Heart left ventricle (tissue), 16 donors: Measurements from ENCODE around the gene DSCAML1. TPM values are rescaled to one million over a fixed set of nuclear protein-coding genes. Genes with fewer than 3 reads are reported as not detected.

Experiments used
- ATAC-seq, 4 donors: fragments of 200-7000 bp; cut with Tn5 transposase; one replicate each; pipeline ENCODE4 v1.9.1; 2020 to 2022; ENCODE audit warnings: moderate library complexity in 4 of 4, mild to moderate bottlenecking in 3 of 4, moderate number of reproducible peaks in 1 of 4
- DNase-seq, 5 donors: peaks; one replicate each; pipeline ENCODE4 v3.0.0-alpha.2; 2020
- H3K27ac ChIP-seq, 12 donors: fragments of 200-600 bp; sonication (generic) in 4 of 12; one replicate each; pipeline versions ENCODE4 v1.5.0 to v1.8.0; 2016 to 2022; ENCODE audit warnings: mild to moderate bottlenecking in 2 of 12
- H3K27me3 ChIP-seq, 9 donors: fragments of 200-600 bp; sonication (generic) in 2 of 9; one replicate each; pipeline versions ENCODE4 v1.5.1 to v1.8.0; 2016 to 2022; ENCODE audit warnings: mild to moderate bottlenecking in 3 of 9
- H3K36me3 ChIP-seq, 9 donors: fragments of 200-600 bp; sonication (generic) in 2 of 9; one replicate each; pipeline versions ENCODE4 v1.5.0 to v1.8.0; 2018 to 2022; ENCODE audit warnings: mild to moderate bottlenecking in 2 of 9
- H3K4me1 ChIP-seq, 12 donors: fragments of 200-600 bp; sonication (generic) in 4 of 12; one replicate each; pipeline versions ENCODE4 v1.5.0 to v1.8.0; 2016 to 2022; ENCODE audit warnings: mild to moderate bottlenecking in 3 of 12
- H3K4me3 ChIP-seq, 12 donors: fragments of 200-600 bp; sonication (generic) in 4 of 12; one replicate each; pipeline versions ENCODE4 v1.5.0 to v1.8.0; 2017 to 2022; ENCODE audit warnings: mild to moderate bottlenecking in 9 of 12, moderate library complexity in 4 of 12
- H3K9me3 ChIP-seq, 12 donors: fragments of 200-600 bp; sonication (generic) in 4 of 12; one replicate each; pipeline versions ENCODE4 v1.5.0 to v1.8.0; 2016 to 2022; ENCODE audit warnings: mild to moderate bottlenecking in 1 of 12
- POLR2A ChIP-seq, 2 donors: fragments of 450-650 bp; IDR thresholded peaks; one replicate each; pipeline ENCODE4 v1.6.1; 2017; ENCODE audit warnings: antibody characterized with exemption in 2 of 2, mild to moderate bottlenecking in 2 of 2, moderate library complexity in 2 of 2
- WGBS, 4 donors: extraction: QIAGEN DNeasy Blood & Tissue Kit in 2 of 4; methylation state at CpG; one replicate each; pipeline versions ENCODE4 v1.1.5 to v1.1.7; 2013 to 2018; 5-methylcytosine and 5-hydroxymethylcytosine counted together
- intact Hi-C, 10 donors: fragments of 100-400 bp; cut with DNase I; formaldehyde crosslinking; loops; one replicate each; pipeline versions ENCODE4 v1.11.1 to v1.14.2; 2022
- polyA plus RNA-seq, 2 donors: library from polyadenylated mRNA; stranded (reverse); fragments of 200-250 nt; gene quantifications; one replicate each; pipeline ENCODE4 v1.2.3, GENCODE V29; 2013
- total RNA-seq, 9 donors: library from RNA; depleted of rRNA in 2 of 9; stranded (reverse); fragments of >200 nt in 2 of 9; fragmentation: NEBNext Ultra II Directional in 3 of 9; extraction: Animal tissue kit (Norgen Biotek cat#: 25700) in 3 of 9; gene quantifications; one replicate each; pipeline versions ENCODE4 v1.1.0 to v1.2.4, GENCODE V29; 2016 to 2023
- TF ChIP-seq, protein P1 (sequence below), 12 donors: fragments of 200-600 bp; sonication (generic) in 4 of 12; IDR thresholded peaks; one replicate each; pipeline versions ENCODE4 v1.5.0 to v1.8.0; 2018 to 2022; ENCODE audit warnings: antibody characterized with exemption in 12 of 12, mild to moderate bottlenecking in 5 of 12
- donor health status: ischemic (EF 13 %, LVEDD 7.1; RV severe dilation, severe dysfunction).
- donor health status: healthy with polysubstance abuse.
- donor health status: DM: no; HTN: yes; CAD: no.
- donor health status: DM: no; HTN: no; CAD: no.
- donor health status: ischemic (EF 25% LVEDD 6.9; RV normal size, moderate dysfunction).
- donor health status: ischemic (EF 25% LVEDD 5.7; RV mildly dilated, moderate dysfunction).
- donor health status: healthy.
- donor health status: DM: yes; HTN: yes; CAD: no.
- donor health status: ischemic (EF 35%, LVEDD 5.7; RV mildly dilated, moderate dysfunction).
- donor health status: nonischemic (EF 11% LVEDD 7.7; RV severe dilation, severe dysfunction).
- donor health status: DM: yes; HTN: yes; CAD: no.
- donor health status: PGD.
- donor health status: ischemic (EF 29% LVEDD 5.4; RV normal size, mild dysfunction).
- donor health status: nonischemic (EF 23%, LVEDD 6.1; RV moderate dilation, normal function).

Gene DSCAML1
- total and polyA plus RNA-seq, 11 donors = 0.05 to 1.7 (median 0.76) TPM

DNA sequence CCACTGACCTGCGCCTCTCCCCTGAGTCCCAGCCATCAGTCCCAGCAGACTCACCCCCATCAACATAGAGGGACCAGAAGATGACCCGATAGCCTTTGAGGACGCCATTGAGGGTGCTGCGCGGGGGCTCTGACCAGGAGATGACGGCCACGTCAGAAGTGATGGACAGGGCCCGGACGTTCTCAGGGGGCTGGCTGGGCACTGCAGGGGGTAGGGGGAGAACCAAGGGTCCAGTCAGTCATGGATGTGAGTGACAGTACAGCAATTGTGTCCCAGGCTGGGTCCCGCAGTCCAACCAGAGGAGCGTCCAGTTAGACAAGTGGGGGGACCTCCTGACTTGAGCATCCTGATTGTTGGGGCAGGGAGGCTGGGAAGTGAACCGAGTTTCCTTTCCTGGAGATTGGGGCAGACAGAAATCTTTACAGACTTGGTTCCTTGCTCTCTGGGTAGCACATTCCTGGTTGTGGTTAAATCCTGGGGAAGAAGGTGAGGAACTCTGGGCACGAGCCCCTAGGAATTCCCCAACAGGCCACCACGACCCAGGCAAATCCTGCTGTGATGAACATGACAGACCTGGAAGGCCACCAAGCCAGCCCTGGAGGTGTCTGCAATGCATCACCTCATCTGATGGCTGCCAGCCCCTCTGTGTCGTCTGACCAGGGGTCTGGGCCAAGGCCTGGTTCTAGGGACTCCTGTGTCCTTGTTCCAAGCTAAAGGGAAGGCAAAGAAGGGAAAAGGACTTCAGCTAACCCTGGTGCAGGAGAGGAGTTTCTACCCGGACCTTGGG is 335.4 kb downstream of the DSCAML1 start:
- H3K27ac ChIP-seq = no peak overlapping the region
- H3K27me3 ChIP-seq = no peaks in the 10 kb centered on the region
- DNase-seq (no peak), ATAC-seq (no peak)
- no peaks in the 10 kb centered on the region for H3K9me3 ChIP-seq
- no peaks in the 10 kb centered on the region for H3K4me1 ChIP-seq
- WGBS, 4 donors = 89 to 91% (median 90%) methylated on average over 15 to 16 of the region's 16 CpGs
- H3K4me3 ChIP-seq = no peak overlapping the region
- H3K36me3 ChIP-seq = peaks cover 0 to 5% (median 0%) of the 10 kb centered on the region in 9 donors
- intact Hi-C loops = no loop called here
- TF ChIP-seq, protein P1, sequence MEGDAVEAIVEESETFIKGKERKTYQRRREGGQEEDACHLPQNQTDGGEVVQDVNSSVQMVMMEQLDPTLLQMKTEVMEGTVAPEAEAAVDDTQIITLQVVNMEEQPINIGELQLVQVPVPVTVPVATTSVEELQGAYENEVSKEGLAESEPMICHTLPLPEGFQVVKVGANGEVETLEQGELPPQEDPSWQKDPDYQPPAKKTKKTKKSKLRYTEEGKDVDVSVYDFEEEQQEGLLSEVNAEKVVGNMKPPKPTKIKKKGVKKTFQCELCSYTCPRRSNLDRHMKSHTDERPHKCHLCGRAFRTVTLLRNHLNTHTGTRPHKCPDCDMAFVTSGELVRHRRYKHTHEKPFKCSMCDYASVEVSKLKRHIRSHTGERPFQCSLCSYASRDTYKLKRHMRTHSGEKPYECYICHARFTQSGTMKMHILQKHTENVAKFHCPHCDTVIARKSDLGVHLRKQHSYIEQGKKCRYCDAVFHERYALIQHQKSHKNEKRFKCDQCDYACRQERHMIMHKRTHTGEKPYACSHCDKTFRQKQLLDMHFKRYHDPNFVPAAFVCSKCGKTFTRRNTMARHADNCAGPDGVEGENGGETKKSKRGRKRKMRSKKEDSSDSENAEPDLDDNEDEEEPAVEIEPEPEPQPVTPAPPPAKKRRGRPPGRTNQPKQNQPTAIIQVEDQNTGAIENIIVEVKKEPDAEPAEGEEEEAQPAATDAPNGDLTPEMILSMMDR (IDR thresholded peaks at IDR 0.05) = no peak
- no peak for TF ChIP-seq POLR2A (IDR thresholded peaks at IDR 0.05)

DNA sequence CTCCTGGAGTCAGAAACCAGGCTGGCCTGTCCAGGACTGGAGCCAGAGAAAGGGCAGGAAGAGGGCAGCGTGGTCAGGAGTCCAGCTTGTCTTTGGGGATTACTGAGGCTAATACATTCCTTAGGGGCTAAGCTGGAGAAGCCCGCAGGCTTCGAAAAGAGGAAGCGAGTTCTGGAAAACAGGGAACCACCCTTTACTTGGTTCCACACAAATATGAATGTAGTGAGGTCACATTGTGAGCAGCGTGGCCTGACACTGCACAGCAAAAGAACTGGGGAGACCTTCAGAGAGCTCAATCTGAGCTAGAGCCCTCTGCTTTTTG is 337.1 kb downstream of the DSCAML1 start:
- 80 to 88% (median 87%) methylated on average over 5 of the region's 5 CpGs for WGBS, 4 donors
- intact Hi-C loops = no loop called here
- DNase-seq (no peak), ATAC-seq (peak in 2 of 4 donors; percentile 26 to 43)
- H3K36me3 ChIP-seq = peaks cover 0 to 5% (median 0%) of the 10 kb centered on the region in 9 donors
- no peak overlapping the region for H3K27ac ChIP-seq
- no peak for TF ChIP-seq POLR2A (IDR thresholded peaks at IDR 0.05)
- TF ChIP-seq, protein P1 (IDR thresholded peaks at IDR 0.05) = no peak
- no peaks in the 10 kb centered on the region for H3K27me3 ChIP-seq
- H3K9me3 ChIP-seq = peaks cover 0 to 3% (median 0%) of the 10 kb centered on the region in 12 donors
- no peaks in the 10 kb centered on the region for H3K4me1 ChIP-seq
- H3K4me3 ChIP-seq = no peak overlapping the region

DNA sequence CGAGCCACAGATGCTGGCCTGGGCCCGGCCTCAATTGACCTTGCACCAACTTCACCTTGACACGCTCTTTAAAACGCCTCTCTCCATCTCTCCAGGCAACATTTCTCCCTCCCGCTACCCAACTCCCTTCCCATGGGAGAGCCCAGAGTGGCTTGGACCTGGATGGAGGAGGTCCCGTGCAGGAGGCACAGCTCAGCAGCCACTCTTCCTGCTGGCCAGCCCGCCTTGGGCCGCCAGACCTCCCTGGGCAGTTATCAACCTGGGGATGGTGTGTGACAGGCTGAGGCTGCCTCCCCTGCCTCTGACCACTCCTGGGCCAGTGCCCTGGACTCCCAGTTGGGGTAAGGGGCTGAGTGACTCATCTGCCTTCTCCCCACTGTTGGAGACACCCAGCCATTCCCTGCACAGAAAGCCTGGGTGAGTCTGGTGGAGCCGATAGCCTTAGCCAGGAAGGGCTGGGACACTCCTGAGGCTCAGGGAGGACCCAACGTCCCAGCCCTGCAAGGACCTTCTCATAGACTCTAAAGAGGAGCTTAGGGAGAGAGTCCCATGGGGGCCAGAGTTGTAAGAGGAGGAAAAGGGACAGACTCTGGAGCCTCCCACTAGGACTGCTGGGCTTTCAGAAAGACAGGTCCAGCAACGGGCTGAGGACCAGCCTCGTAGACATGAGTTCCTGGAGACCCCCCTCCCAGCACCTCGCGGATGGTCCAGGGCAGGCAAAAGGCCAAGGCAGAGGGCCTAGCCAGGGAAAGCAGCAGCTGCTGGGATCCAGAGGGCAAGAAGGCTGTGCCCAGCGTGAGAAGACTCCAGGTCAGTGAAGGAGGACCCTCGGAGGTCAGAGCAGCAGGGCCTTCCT is 337.7 kb downstream of the DSCAML1 start:
- Histone ChIP-seq H3K27me3 (no peaks in the 10 kb centered on the region), H3K27ac (no peak overlapping the region), H3K4me1 (no peaks in the 10 kb centered on the region), H3K36me3 (peaks cover 0 to 3% (median 0%) of the 10 kb centered on the region in 9 donors), H3K9me3 (peaks cover 0 to 9% (median 2%) of the 10 kb centered on the region in 12 donors), H3K4me3 (no peak overlapping the region)
- no peak for TF ChIP-seq POLR2A (IDR thresholded peaks at IDR 0.05)
- TF ChIP-seq, protein P1 (IDR thresholded peaks at IDR 0.05) = no peak
- intact Hi-C loops = no loop called here
- 83 to 86% (median 85%) methylated on average over 16 of the region's 16 CpGs for WGBS, 4 donors
- ATAC-seq (peak in 1 of 4 donors; percentile 6), DNase-seq (no peak)
